Calu3 (cell line): ENCODE results near the gene BCAS3. TPM values are rescaled to one million over a fixed set of nuclear protein-coding genes. Genes with fewer than 3 reads are reported as not detected.

Experiments used
- BruUV-seq: library from RNA; stranded (reverse); fragments of 400-500 nt; replicated peaks from 2 replicates; lab custom pipeline; 2021; lab: Mats Ljungman, UMichigan
- CTCF ChIA-PET: fragments of 300-600 bp; sonication (Branson Sonifier 250); formaldehyde crosslinking; loops from one replicate; lab custom pipeline; 2022; ENCODE audit warnings: antibody characterized with exemption; lab: Charles Lee
- DNase-seq: peaks from one replicate; pipeline ENCODE4 v3.0.0; 2022
- H3K27ac Mint-ChIP-seq: one replicate; pipeline ENCODE4 v1.8.0; 2022; ENCODE audit warnings: mixed read lengths; ENCODE audit not compliant: unreplicated experiment
- H3K27me3 Mint-ChIP-seq: one replicate; pipeline ENCODE4 v1.8.0; 2022; ENCODE audit warnings: mixed read lengths; ENCODE audit not compliant: unreplicated experiment
- H3K36me3 Mint-ChIP-seq: one replicate; pipeline ENCODE4 v1.8.0; 2022; ENCODE audit warnings: mild to moderate bottlenecking, moderate library complexity, mixed read lengths; ENCODE audit not compliant: insufficient read depth, unreplicated experiment
- H3K4me1 Mint-ChIP-seq: one replicate; pipeline ENCODE4 v1.8.0; 2022; ENCODE audit warnings: mild to moderate bottlenecking, low read depth, mixed read lengths; ENCODE audit not compliant: unreplicated experiment
- H3K4me3 Mint-ChIP-seq: one replicate; pipeline ENCODE4 v1.8.0; 2022; ENCODE audit warnings: mild to moderate bottlenecking, low read depth, moderate library complexity, mixed read lengths; ENCODE audit not compliant: unreplicated experiment
- H3K9me3 Mint-ChIP-seq: one replicate; pipeline ENCODE4 v1.8.0; 2022; ENCODE audit warnings: low read depth, mixed read lengths; ENCODE audit not compliant: unreplicated experiment
- CTCF ChIP-seq: fragments of 200-600 bp; IDR thresholded peaks from one replicate; pipeline ENCODE4 v1.8.0; 2022; ENCODE audit warnings: antibody characterized with exemption; ENCODE audit not compliant: unreplicated experiment
- intact Hi-C: fragments of 100-400 bp; cut with micrococcal nuclease; formaldehyde crosslinking; loops from one replicate; pipeline ENCODE4 v1.10.0; 2022; ENCODE audit not compliant: unreplicated experiment
- total RNA-seq: library from RNA; stranded (reverse); gene quantifications from 2 replicates; pipeline ENCODE4 v1.2.3, GENCODE V29; 2022

Gene BCAS3
- total RNA-seq, 1 experiment from 2014 or later: 10.9 TPM

GRCh38 chr17:61379457-61380216 lies 702.0 kb downstream of the BCAS3 start:
- no peaks in the 10 kb centered on the region for H3K4me1 Mint-ChIP-seq
- no TSS peak for BruUV-seq
- intact Hi-C loops: no loop called here
- CTCF ChIA-PET: no interaction called here
- no peak for TF ChIP-seq CTCF
- H3K36me3 Mint-ChIP-seq: no peaks in the 10 kb centered on the region
- DNase-seq: no peak
- H3K4me3 Mint-ChIP-seq: no peak overlapping the region
- H3K27ac Mint-ChIP-seq: no peak overlapping the region
- H3K27me3 Mint-ChIP-seq: no peaks in the 10 kb centered on the region
- no peaks in the 10 kb centered on the region for H3K9me3 Mint-ChIP-seq

- CTCF ChIA-PET: no interaction called here
- Mint-ChIP-seq H3K27ac (no peak overlapping the region), H3K9me3 (no peaks in the 10 kb centered on the region), H3K4me1 (no peaks in the 10 kb centered on the region), H3K4me3 (no peak overlapping the region), H3K36me3 (no peaks in the 10 kb centered on the region), H3K27me3 (no peaks in the 10 kb centered on the region)
- BruUV-seq: no TSS peak
- DNase-seq: no peak
- intact Hi-C loops: no loop called here
- TF ChIP-seq CTCF: no peak
Observed at GRCh38 chr17:61380217-61380835, 702.7 kb downstream of the BCAS3 start.

- Mint-ChIP-seq H3K4me1 (no peaks in the 10 kb centered on the region), H3K27me3 (no peaks in the 10 kb centered on the region), H3K9me3 (no peaks in the 10 kb centered on the region), H3K36me3 (no peaks in the 10 kb centered on the region), H3K27ac (no peak overlapping the region), H3K4me3 (no peak overlapping the region)
- intact Hi-C loops: no loop called here
- DNase-seq: no peak
- no TSS peak for BruUV-seq
- TF ChIP-seq CTCF: no peak
- CTCF ChIA-PET: no interaction called here
Observed at GRCh38 chr17:61380836-61381525, 703.3 kb downstream of the BCAS3 start.

- intact Hi-C loops: no loop called here
- no peaks in the 10 kb centered on the region for H3K36me3 Mint-ChIP-seq
- no peaks in the 10 kb centered on the region for H3K4me1 Mint-ChIP-seq
- H3K4me3 Mint-ChIP-seq: no peak overlapping the region
- BruUV-seq: no TSS peak
- H3K27ac Mint-ChIP-seq: no peak overlapping the region
- CTCF ChIA-PET: no interaction called here
- TF ChIP-seq CTCF: no peak
- H3K27me3 Mint-ChIP-seq: no peaks in the 10 kb centered on the region
- DNase-seq: no peak
- H3K9me3 Mint-ChIP-seq: no peaks in the 10 kb centered on the region
Observed at GRCh38 chr17:61381537-61381936, 703.9 kb downstream of the BCAS3 start.
